IMR-90 (cell line): Measurements from ENCODE around the gene GPC6. TPM values are rescaled to one million over a fixed set of nuclear protein-coding genes. Genes with fewer than 3 reads are reported as not detected.

Experiments
- ATAC-seq: fragments of 200-7000 bp; cut with Tn5 transposase; 2 replicates; pipeline ENCODE4 v1.9.1; 2020; ENCODE audit warnings: low read depth, mild to moderate bottlenecking, moderate library complexity
- BruUV-seq: library from RNA; stranded (reverse); fragments of 400-500 nt; replicated peaks from 2 replicates; lab custom pipeline; 2021; lab: Mats Ljungman, UMichigan
- CTCF ChIA-PET: fragments of 300-600 bp; formaldehyde crosslinking; extraction: SDS; loops from one replicate; lab custom pipeline; 2021; ENCODE audit warnings: antibody characterized with exemption; lab: Yijun Ruan, JAX
- POLR2A ChIA-PET: fragments of 300-600 bp; sonication (Branson Sonifier 250); formaldehyde crosslinking; loops from one replicate; lab custom pipeline; 2022; ENCODE audit warnings: antibody characterized with exemption; ENCODE audit not compliant: unreplicated experiment; lab: Charles Lee
- DNase-seq: peaks from one replicate; pipeline ENCODE4 v3.0.0; 2013
- H2AFZ ChIP-seq: replicated peaks from 2 replicates; pipeline ENCODE3; 2013; ENCODE audit warnings: low read length, mild to moderate bottlenecking; ENCODE audit not compliant: poor library complexity
- H2AK5ac ChIP-seq: 2 replicates; pipeline ENCODE4 v1.6.1; 2013; ENCODE audit warnings: low read depth, low read length, inconsistent platforms
- H2AK9ac ChIP-seq: replicated peaks from 2 replicates; pipeline ENCODE3; 2013; ENCODE audit warnings: mild to moderate bottlenecking, low read depth, low read length, moderate library complexity; ENCODE audit not compliant: poor library complexity
- H2BK120ac ChIP-seq: 2 replicates; pipeline ENCODE4 v1.6.1; 2013; ENCODE audit warnings: low read depth, low read length, inconsistent platforms
- H2BK15ac ChIP-seq: 3 replicates; pipeline ENCODE4 v1.6.1; 2013; ENCODE audit warnings: low read depth, low read length, inconsistent platforms
- H2BK20ac ChIP-seq: 2 replicates; pipeline ENCODE4 v1.6.1; 2013; ENCODE audit warnings: low read depth, mild to moderate bottlenecking, inconsistent platforms, low read length, moderate library complexity
- H2BK5ac ChIP-seq: 2 replicates; pipeline ENCODE4 v1.6.1; 2013; ENCODE audit warnings: mild to moderate bottlenecking, low read depth, low read length, inconsistent platforms; ENCODE audit not compliant: poor library complexity, severe bottlenecking
- H3K14ac ChIP-seq: replicated peaks from 2 replicates; pipeline ENCODE4 v1.6.1; 2013; ENCODE audit warnings: low read depth, low read length, inconsistent platforms
- H3K18ac ChIP-seq: 2 replicates; pipeline ENCODE4 v1.6.1; 2013; ENCODE audit warnings: low read depth, low read length, control low read depth
- H3K23ac ChIP-seq: 2 replicates; pipeline ENCODE4 v1.6.1; 2013; ENCODE audit warnings: low read depth, low read length, inconsistent platforms
- H3K27ac ChIP-seq: 2 replicates; pipeline ENCODE4 v1.5.1; 2013; ENCODE audit warnings: mild to moderate bottlenecking, control low read depth, low read length; ENCODE audit not compliant: insufficient read depth
- H3K27me3 ChIP-seq: 2 replicates; pipeline ENCODE4 v1.6.1; 2013; ENCODE audit warnings: low read length; ENCODE audit not compliant: control insufficient read depth, insufficient read depth
- H3K36me3 ChIP-seq: 2 replicates; pipeline ENCODE4 v1.6.1; 2013; ENCODE audit warnings: low read length, mixed read lengths; ENCODE audit not compliant: control insufficient read depth, insufficient read depth
- H3K4ac ChIP-seq: 2 replicates; pipeline ENCODE4 v1.6.1; 2013; ENCODE audit warnings: low read depth, low read length, inconsistent platforms
- H3K4me1 ChIP-seq: 2 replicates; pipeline ENCODE4 v1.6.1; 2013; ENCODE audit warnings: low read length, mixed read lengths; ENCODE audit not compliant: control insufficient read depth, insufficient read depth
- H3K4me2 ChIP-seq: 2 replicates; pipeline ENCODE4 v1.6.1; 2013; ENCODE audit warnings: low read depth, mild to moderate bottlenecking, control low read depth, low read length, moderate library complexity
- H3K4me3 ChIP-seq: 2 replicates; pipeline ENCODE4 v1.5.1; 2013; ENCODE audit warnings: low read depth, mild to moderate bottlenecking, control low read depth, low read length, moderate library complexity; ENCODE audit not compliant: insufficient read depth
- H3K56ac ChIP-seq: 2 replicates; pipeline ENCODE4 v1.6.1; 2013; ENCODE audit warnings: low read length, inconsistent platforms; ENCODE audit not compliant: insufficient read depth; ENCODE audit errors: extremely low read depth
- H3K79me1 ChIP-seq, 2 experiments: 2 replicates each; pipeline ENCODE4 v1.6.1; 2013; ENCODE audit warnings: low read length in 2 of 2, inconsistent platforms in 1 of 2, low read depth in 1 of 2
- H3K9ac ChIP-seq: 2 replicates; pipeline ENCODE4 v1.6.1; 2013; ENCODE audit warnings: low read depth, low read length, control low read depth
- H3K9me1 ChIP-seq: 2 replicates; pipeline ENCODE4 v1.6.1; 2013; ENCODE audit warnings: low read length, inconsistent platforms; ENCODE audit not compliant: insufficient read depth
- H3K9me3 ChIP-seq: 2 replicates; pipeline ENCODE4 v1.6.1; 2013; ENCODE audit warnings: low read length; ENCODE audit not compliant: control insufficient read depth, insufficient read depth
- H4K20me1 ChIP-seq: 2 replicates; pipeline ENCODE4 v1.6.1; 2013; ENCODE audit warnings: low read length, inconsistent platforms; ENCODE audit not compliant: insufficient read depth
- H4K5ac ChIP-seq: 2 replicates; pipeline ENCODE4 v1.6.1; 2013; ENCODE audit warnings: mild to moderate bottlenecking, low read depth, low read length, control low read depth
- H4K8ac ChIP-seq, 2 experiments: 2 replicates each; pipeline ENCODE4 v1.6.1; 2013; ENCODE audit warnings: low read depth in 2 of 2, low read length in 2 of 2, control low read depth in 1 of 2, inconsistent platforms in 1 of 2
- H4K91ac ChIP-seq: 2 replicates; pipeline ENCODE4 v1.6.1; 2013; ENCODE audit warnings: low read depth, low read length, inconsistent platforms; ENCODE audit not compliant: insufficient read depth
- CEBPB ChIP-seq: IDR thresholded peaks from 2 replicates; pipeline ENCODE4 v1.6.1; 2012; ENCODE audit warnings: low read depth, low read length, improper control_type of control experiment
- CHD1 ChIP-seq: IDR thresholded peaks from 2 replicates; pipeline ENCODE4 v1.6.1; 2012; ENCODE audit warnings: low read depth, low read length, improper control_type of control experiment
- MXI1 ChIP-seq: IDR thresholded peaks from 2 replicates; pipeline ENCODE4 v1.6.1; 2012; ENCODE audit warnings: low read depth, mild to moderate bottlenecking, low read length, moderate library complexity, borderline replicate concordance
- POLR2A ChIP-seq: IDR thresholded peaks from 2 replicates; pipeline ENCODE4 v1.6.1; 2012; ENCODE audit warnings: mild to moderate bottlenecking, low read depth, low read length
- RFX5 ChIP-seq: IDR thresholded peaks from 2 replicates; pipeline ENCODE4 v1.8.0; 2012; ENCODE audit warnings: low read depth, mild to moderate bottlenecking, low read length, moderate library complexity
- WGBS, 2 experiments: methylation state at CpG; one replicate each; pipeline versions ENCODE4 v1.1.5 to v1.1.7; 2013; ENCODE audit warnings: missing lambda C conversion rate in 2 of 2; ENCODE audit not compliant: insufficient read length in 1 of 2; ENCODE audit errors: extremely low coverage in 2 of 2; 5-methylcytosine and 5-hydroxymethylcytosine counted together
- dilution Hi-C: fragments of 300-500 bp; cut with HindIII; formaldehyde crosslinking; loops from one replicate; pipeline ENCODE4 v1.14.3; 2018; ENCODE audit warnings: low sequenced_read_pairs; ENCODE audit not compliant: unreplicated experiment
- in situ Hi-C: fragments of 300-500 bp; cut with MboI; formaldehyde crosslinking; loops from 3 replicates; pipeline ENCODE4 v1.14.3; 2019; ENCODE audit warnings: low sequenced_read_pairs, inconsistent platforms, mixed read lengths
- intact Hi-C: fragments of 100-400 bp; cut with micrococcal nuclease; formaldehyde crosslinking; loops from 2 replicates; pipeline ENCODE4 v1.10.0; 2022
- polyA plus RNA-seq, 3 experiments: library from polyadenylated mRNA; depleted of rRNA; stranded (reverse); fragments of >200 nt; gene quantifications; 2 replicates each; pipeline ENCODE4 v1.2.3, GENCODE V29; 2012; ENCODE audit warnings: low replicate concordance in 1 of 3
- total RNA-seq: library from RNA; depleted of rRNA; stranded (reverse); fragments of >200 nt; gene quantifications from 2 replicates; pipeline ENCODE4 v1.2.3, GENCODE V29; 2012

GPC6 gene
- total and polyA plus RNA-seq, 2 of the 4 experiments (the other 2 are of a cell fraction), result 14.9 to 39.4 TPM

DNA sequence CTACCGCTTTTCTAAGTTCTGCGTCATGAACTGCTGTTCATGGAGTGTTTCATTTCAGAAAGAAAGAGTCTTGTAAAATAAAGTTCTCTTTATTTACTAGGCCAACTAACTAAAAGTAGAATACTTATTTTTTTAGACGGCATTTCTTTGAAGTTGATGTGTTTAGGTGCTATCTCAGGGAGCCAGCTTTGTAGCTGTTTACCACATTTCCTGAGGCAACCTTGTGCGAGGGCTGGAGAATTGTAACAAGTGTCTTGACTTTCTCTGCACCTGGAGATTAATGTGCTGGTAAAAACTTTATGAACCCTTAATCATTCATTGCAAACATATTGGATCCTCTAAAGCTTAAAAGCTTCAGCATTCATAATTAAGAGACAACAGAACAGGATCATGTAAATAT, 229.3 kb downstream of the GPC6 start:
- in situ Hi-C loops (no loop called here), intact Hi-C loops (no loop called here), dilution Hi-C loops (no loop called here)
- H4K5ac ChIP-seq, result no peak overlapping the region
- no peaks in the 10 kb centered on the region for H3K9me3 ChIP-seq
- H2BK20ac ChIP-seq, result no peak overlapping the region
- H3K9me1 ChIP-seq, result no peaks in the 10 kb centered on the region
- no peak overlapping the region for H4K91ac ChIP-seq
- H2AFZ ChIP-seq, result no peak overlapping the region
- no peak overlapping the region for H3K56ac ChIP-seq
- no peak overlapping the region for H2BK5ac ChIP-seq
- H3K4me3 ChIP-seq, result no peak overlapping the region
- POLR2A ChIA-PET, result no interaction called here
- DNase-seq (no peak), ATAC-seq (no peak)
- H3K14ac ChIP-seq, result no peak overlapping the region
- H2AK5ac ChIP-seq, result no peak overlapping the region
- no peak overlapping the region for H3K27ac ChIP-seq
- no peak overlapping the region for H3K9ac ChIP-seq
- CTCF ChIA-PET, result no interaction called here
- BruUV-seq, result no TSS peak
- H3K4ac ChIP-seq, result no peak overlapping the region
- no peak overlapping the region for H3K18ac ChIP-seq
- no peak overlapping the region for H2BK15ac ChIP-seq
- no peak overlapping the region for H2BK120ac ChIP-seq
- H2AK9ac ChIP-seq, result no peak overlapping the region
- no peak overlapping the region for H4K8ac ChIP-seq
- no peaks in the 10 kb centered on the region for H4K20me1 ChIP-seq
- no peak for TF ChIP-seq CEBPB
- TF ChIP-seq RFX5, result no peak
- TF ChIP-seq MXI1, result no peak
- no peak for TF ChIP-seq CHD1
- TF ChIP-seq POLR2A, result no peak
- H3K23ac ChIP-seq, result no peak overlapping the region
- H3K79me1 ChIP-seq, result no peaks in the 10 kb centered on the region
- no peaks in the 10 kb centered on the region for H3K36me3 ChIP-seq
- no peaks in the 10 kb centered on the region for H3K4me1 ChIP-seq
- no peaks in the 10 kb centered on the region; the same call in 1 of the 2 replicates for H3K27me3 ChIP-seq
- no peak overlapping the region for H3K4me2 ChIP-seq
- no CpG with 5 or more reads among the region's 4 CpGs for WGBS, 2 experiments
